Gastrocnemius medialis (tissue), 4 donors: ENCODE data around the gene CERT1. TPM values are rescaled to one million over a fixed set of nuclear protein-coding genes. Genes with fewer than 3 reads are reported as not detected.
"Not testable (repeated sequence)": the region's sequence is repeated elsewhere in the genome, so short reads cannot be mapped to it uniquely, and the experiment has no call there.

Experiments used
- ATAC-seq, 2 donors: fragments of 150-250 bp; one replicate each; pipeline ENCODE4 v1.9.1; 2016
- DNase-seq, 2 donors: peaks; one replicate each; pipeline ENCODE4 v3.0.0-alpha.2; 2019
- H3K27ac ChIP-seq, 4 donors: fragments of 200-600 bp; sonication (generic); 1 replicate in 1 of 4; 2 replicates in 3 of 4; pipeline ENCODE4 v1.5.1; 2016 to 2018; ENCODE audit warnings: mild to moderate bottlenecking in 2 of 4, moderate library complexity in 1 of 4
- H3K27me3 ChIP-seq, 3 donors: fragments of 200-600 bp; sonication (generic) in 2 of 3; 1 replicate in 1 of 3; 2 replicates in 2 of 3; pipeline versions ENCODE4 v1.5.1 to v1.6.0; 2016 to 2019; ENCODE audit warnings: mild to moderate bottlenecking in 1 of 3, moderate library complexity in 1 of 3
- H3K36me3 ChIP-seq, 2 donors: fragments of 200-600 bp; sonication (generic) in 1 of 2; one replicate each; pipeline ENCODE4 v1.5.1; 2017 to 2018
- H3K4me1 ChIP-seq, 2 donors: fragments of 200-600 bp; sonication (generic) in 1 of 2; one replicate each; pipeline ENCODE4 v1.5.1; 2016 to 2017; ENCODE audit warnings: mild to moderate bottlenecking in 2 of 2
- H3K4me3 ChIP-seq, 4 donors: fragments of 200-600 bp; sonication (generic) in 3 of 4; 1 replicate in 1 of 4; 2 replicates in 3 of 4; pipeline ENCODE4 v1.5.1; 2016 to 2019; ENCODE audit warnings: mild to moderate bottlenecking in 2 of 4
- H3K9me3 ChIP-seq, 3 donors: fragments of 200-600 bp; sonication (generic) in 2 of 3; 1 replicate in 1 of 3; 2 replicates in 2 of 3; pipeline ENCODE4 v1.5.1; 2016 to 2019
- POLR2A ChIP-seq, 2 donors: fragments of 450-650 bp; IDR thresholded peaks; one replicate each; pipeline ENCODE4 v1.6.1; 2017; ENCODE audit warnings: antibody characterized with exemption in 2 of 2, mild to moderate bottlenecking in 2 of 2, moderate library complexity in 2 of 2
- in situ Hi-C, 4 donors: fragments of 200-750 bp; cut with MboI; loops; one replicate each; pipeline versions ENCODE4 v1.15.0 to v1.8.0; 2017; ENCODE audit warnings: low sequenced_read_pairs in 4 of 4
- intact Hi-C: fragments of 100-400 bp; cut with DNase I; formaldehyde crosslinking; loops from one replicate; pipeline ENCODE4 v1.15.1; 2023; ENCODE audit warnings: low total_unique reads
- total RNA-seq, 4 donors: library from RNA; depleted of rRNA; stranded (reverse); fragments of >200 nt; gene quantifications; one replicate each; pipeline versions ENCODE4 v1.1.0 to v1.2.3, GENCODE V29; 2016
- TF ChIP-seq, protein P1 (sequence below), 5 experiments: fragments of 450-650 bp in 3 of 5; fragments of 200-600 bp in 2 of 5; sonication (generic) in 2 of 5; IDR thresholded peaks in 4 of 5; conservative IDR thresholded peaks in 1 of 5; 1 replicate in 4 of 5; 2 replicates in 1 of 5; pipeline ENCODE4 v1.5.1; 2016 to 2019; ENCODE audit warnings: antibody characterized with exemption in 5 of 5, mild to moderate bottlenecking in 3 of 5, moderate library complexity in 3 of 5

The CERT1 gene
- total RNA-seq, 4 donors from 2014 or later = 30.8 to 50.6 (median 41.9) TPM

- DNase-seq = peak; percentile 98 to 99
Observed at GRCh38 chr5:75336615-75337336, 174.7 kb downstream of the CERT1 start, which contains the start of gene HMGCR. Gene HMGCR, plus strand, starts transcription at chr5:75337220. Its CDS starts 5,386 bp downstream, at chr5:75342606.

GRCh38 chr5:75335952-75336614 is 175.3 kb downstream of the CERT1 start:
- peak; percentile 4 to 21 for DNase-seq
- intact Hi-C loops = loop anchor here (1.0 to 10.0 kb wide), 5 partner anchors 99 to 649 kb away; partner anchors contain the start of genes ANKRD31, GFM2, HEXB and NSA2
- Histone ChIP-seq H3K9me3 (no peaks in the 10 kb centered on the region), H3K27me3 (no peaks in the 10 kb centered on the region), H3K36me3 (no peaks in the 10 kb centered on the region), H3K27ac (peak overlapping the region; percentile 79 to 92 (median 88)), H3K4me3 (peak overlapping the region; percentile 88 to 97 (median 91)), H3K4me1 (peaks cover 9 to 15% of the 10 kb centered on the region in 2 donors)
- in situ Hi-C loops = loop anchor here in 3 of 4 donors (25.0 kb wide), 2 partner anchors 176 to 351 kb away; partner anchors contain the start of genes CERT1 (in 2 of the 3) and POLK (in 2 of the 3)
- TF ChIP-seq, protein P1, sequence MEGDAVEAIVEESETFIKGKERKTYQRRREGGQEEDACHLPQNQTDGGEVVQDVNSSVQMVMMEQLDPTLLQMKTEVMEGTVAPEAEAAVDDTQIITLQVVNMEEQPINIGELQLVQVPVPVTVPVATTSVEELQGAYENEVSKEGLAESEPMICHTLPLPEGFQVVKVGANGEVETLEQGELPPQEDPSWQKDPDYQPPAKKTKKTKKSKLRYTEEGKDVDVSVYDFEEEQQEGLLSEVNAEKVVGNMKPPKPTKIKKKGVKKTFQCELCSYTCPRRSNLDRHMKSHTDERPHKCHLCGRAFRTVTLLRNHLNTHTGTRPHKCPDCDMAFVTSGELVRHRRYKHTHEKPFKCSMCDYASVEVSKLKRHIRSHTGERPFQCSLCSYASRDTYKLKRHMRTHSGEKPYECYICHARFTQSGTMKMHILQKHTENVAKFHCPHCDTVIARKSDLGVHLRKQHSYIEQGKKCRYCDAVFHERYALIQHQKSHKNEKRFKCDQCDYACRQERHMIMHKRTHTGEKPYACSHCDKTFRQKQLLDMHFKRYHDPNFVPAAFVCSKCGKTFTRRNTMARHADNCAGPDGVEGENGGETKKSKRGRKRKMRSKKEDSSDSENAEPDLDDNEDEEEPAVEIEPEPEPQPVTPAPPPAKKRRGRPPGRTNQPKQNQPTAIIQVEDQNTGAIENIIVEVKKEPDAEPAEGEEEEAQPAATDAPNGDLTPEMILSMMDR (IDR thresholded peaks at IDR 0.05 in 4 of 5, conservative IDR thresholded peaks at IDR 0.05 in 1 of 5) = peak in 4 of 5 experiments; percentile 20 to 51 (median 35)
- no peak for TF ChIP-seq POLR2A (IDR thresholded peaks at IDR 0.05)
- ATAC-seq = peak; percentile 35 to 45

More at GRCh38 chr5:75336615-75337336, 174.7 kb downstream of the CERT1 start, which contains the start of gene HMGCR:
- Histone ChIP-seq H3K4me3 (peak within 1 kb of the TSS; percentile 88 to 97 (median 91)), H3K36me3 (no peaks in the 10 kb centered on the region), H3K9me3 (no peaks in the 10 kb centered on the region), H3K4me1 (peaks cover 9 to 15% of the 10 kb centered on the region in 2 donors), H3K27ac (peak within 1 kb of the TSS; percentile 87 to 92 (median 90)), H3K27me3 (no peaks in the 10 kb centered on the region)
- in situ Hi-C loops (loop anchor here in 3 of 4 donors (25.0 kb wide), 2 partner anchors 176 to 351 kb away; partner anchors contain the start of genes CERT1 (in 2 of the 3) and POLK (in 2 of the 3)), intact Hi-C loops (loop anchor here (1.0 to 10.0 kb wide), 6 partner anchors 100 to 649 kb away; partner anchors contain the start of genes ANKRD31, CERT1, GFM2 and HEXB)
- TF ChIP-seq, protein P1 (IDR thresholded peaks at IDR 0.05 in 4 of 5, conservative IDR thresholded peaks at IDR 0.05 in 1 of 5) = peak in 1 of 5 experiments; percentile 11
- peak; percentile 66 to 67 for TF ChIP-seq POLR2A (IDR thresholded peaks at IDR 0.05)
- peak; percentile 98 for ATAC-seq

- in situ Hi-C loops = loop anchor here in 3 of 4 donors (25.0 kb wide), 2 partner anchors 177 to 352 kb away; partner anchors contain the start of genes CERT1 (in 2 of the 3) and POLK (in 2 of the 3)
- no peak overlapping the region for H3K27ac ChIP-seq
- no peak overlapping the region for H3K4me3 ChIP-seq
- ATAC-seq (no peak), DNase-seq (no peak)
- peaks cover 9 to 15% of the 10 kb centered on the region in 2 donors for H3K4me1 ChIP-seq
- intact Hi-C loops = loop anchor here (5.0 to 10.0 kb wide), 2 partner anchors 349 to 648 kb away; partner anchors contain the start of gene HEXB
- no peak for TF ChIP-seq POLR2A (IDR thresholded peaks at IDR 0.05)
- TF ChIP-seq, protein P1 (IDR thresholded peaks at IDR 0.05 in 4 of 5, conservative IDR thresholded peaks at IDR 0.05 in 1 of 5) = no peak
- H3K9me3 ChIP-seq = no peaks in the 10 kb centered on the region
- H3K36me3 ChIP-seq = no peaks in the 10 kb centered on the region
- no peaks in the 10 kb centered on the region for H3K27me3 ChIP-seq
Observed at GRCh38 chr5:75335486-75335885, 175.9 kb downstream of the CERT1 start.

GRCh38 chr5:75334413-75334812 is 177.0 kb downstream of the CERT1 start:
- in situ Hi-C loops = loop anchor here in 3 of 4 donors (25.0 kb wide), 2 partner anchors 178 to 353 kb away; partner anchors contain the start of genes CERT1 (in 2 of the 3) and POLK (in 2 of the 3)
- H3K4me3 ChIP-seq, H3K9me3 ChIP-seq, H3K36me3 ChIP-seq, H3K27me3 ChIP-seq, ATAC-seq, DNase-seq, H3K27ac ChIP-seq: not testable (repeated sequence)
- peaks cover 9 to 15% of the 10 kb centered on the region in 2 donors for H3K4me1 ChIP-seq
- intact Hi-C loops = loop anchor here (10.0 kb wide), 1 partner anchor 350 kb away; no protein-coding TSS in a partner anchor

DNA sequence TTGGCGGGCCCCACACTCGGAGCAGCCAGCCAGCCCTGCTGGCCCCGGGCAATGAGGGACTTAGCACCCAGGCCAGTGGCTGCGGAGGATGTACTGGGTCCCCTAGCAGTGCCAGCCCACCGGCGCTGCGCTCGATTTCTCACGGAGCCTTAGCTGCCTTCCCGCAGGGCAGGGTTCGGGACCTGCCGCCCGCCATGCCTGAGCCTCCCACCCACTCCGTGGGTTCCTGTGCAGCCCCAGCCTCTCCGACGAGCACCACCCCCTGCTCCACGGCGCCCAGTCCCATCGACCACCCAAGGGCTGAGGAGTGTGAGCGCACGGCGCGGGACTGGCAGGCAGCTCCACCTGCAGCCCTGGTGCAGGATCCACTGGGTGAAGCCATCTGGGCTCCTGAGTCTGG is 177.7 kb downstream of the CERT1 start:
- intact Hi-C loops = loop anchor here (10.0 kb wide), 1 partner anchor 351 kb away; no protein-coding TSS in a partner anchor
- H3K4me1 ChIP-seq = peaks cover 9 to 14% of the 10 kb centered on the region in 2 donors
- not testable (repeated sequence) for ATAC-seq, DNase-seq, H3K4me3 ChIP-seq, H3K36me3 ChIP-seq, H3K27me3 ChIP-seq, H3K9me3 ChIP-seq, H3K27ac ChIP-seq
- in situ Hi-C loops = loop anchor here in 3 of 4 donors (25.0 kb wide), 2 partner anchors 179 to 354 kb away; partner anchors contain the start of genes CERT1 (in 2 of the 3) and POLK (in 2 of the 3)
